Measurements from ENCODE around the gene KY. TPM values are rescaled to one million over a fixed set of nuclear protein-coding genes. Genes with fewer than 3 reads are reported as not detected.

KY gene
- total and polyA plus RNA-seq, 2 of the 13 experiments (the other 11 are each of a cell fraction or from before 2014, with no cell fraction given): not detected

DNA sequence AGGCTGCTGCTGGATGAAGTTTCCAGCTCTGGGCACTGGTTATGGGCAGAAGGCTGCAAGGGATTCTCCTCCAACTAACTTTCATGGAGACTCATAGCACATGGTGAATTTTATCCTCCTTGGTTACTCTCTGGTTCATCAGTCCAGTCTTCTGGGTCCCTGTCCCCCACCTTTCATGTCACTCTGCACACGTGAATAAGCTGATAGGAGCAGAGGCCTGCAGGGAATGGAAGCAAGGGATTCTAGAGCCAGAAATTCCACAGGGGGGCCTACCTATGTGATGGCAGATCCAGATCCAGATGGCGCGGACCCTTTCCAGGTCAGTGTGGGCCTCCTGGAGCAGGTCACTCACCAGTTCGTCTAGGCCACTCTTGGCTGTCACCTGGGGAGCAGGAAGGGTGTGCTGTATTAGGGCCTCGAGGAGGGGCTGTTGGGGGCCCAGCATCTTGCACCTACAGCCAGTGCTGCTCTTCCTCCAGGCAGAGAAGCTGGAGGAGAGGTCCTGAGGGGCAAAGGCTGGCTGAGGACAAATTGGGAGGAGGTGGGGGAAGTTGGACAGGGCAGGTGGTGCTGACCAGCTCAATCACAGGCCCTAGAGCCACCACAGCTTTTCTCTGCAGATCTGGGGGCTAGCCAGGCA lies 30.2 kb downstream of the KY start:
- ATAC-seq: no peak
- Histone ChIP-seq H2AFZ (ENCODE audit: low read length) (no peak overlapping the region), H3K27ac (ENCODE audit: extremely low read length, insufficient read depth, low read length) (no peak overlapping the region), H3K4me1 (ENCODE audit: insufficient read depth, low read length) (0 out of 2 replicates have a peak, but pooled peaks cover 8% of the 10 kb centered on the region), H3K9ac (ENCODE audit: insufficient read depth, low read depth, low read length) (no peak overlapping the region), H3K79me2 (ENCODE audit: insufficient read depth, low read length) (no peaks in the 10 kb centered on the region), H3K27me3 (ENCODE audit: control insufficient read depth in 1 of 2, insufficient read depth in 2 of 2, low read length in 2 of 2) (peaks cover 0 to 3% of the 10 kb centered on the region in 2 experiments; a peak in 1 of 5 replicates), H3K4me3 (replicated peaks in 1 of 3; ENCODE audit: insufficient read depth in 1 of 3, low read depth in 2 of 3, low read length in 3 of 3) (no peak overlapping the region), H3K9me3 (ENCODE audit: low read length) (no peaks in the 10 kb centered on the region), H4K20me1 (ENCODE audit: insufficient read depth, low read length) (no peaks in the 10 kb centered on the region), H3K4me2 (ENCODE audit: low read depth, low read length) (no peak overlapping the region), H3K36me3 (replicated peaks in 1 of 2; ENCODE audit: control insufficient read depth in 1 of 2, insufficient read depth in 2 of 2, low read length in 2 of 2) (no peaks in the 10 kb centered on the region)
- ChIA-PET CTCF (ENCODE audit: low intra/inter-chr PET ratio, low total read pairs) (no interaction called here), POLR2A (no interaction called here)
- in situ Hi-C loops (cut with HindIII; ENCODE audit: extremely low pct_ligation_motif_present, low pct_unique_long_range_greater_than_20kb) (loop anchor here (25.0 kb wide), 2 partner anchors 892 to 1267 kb away; no protein-coding TSS in a partner anchor), intact Hi-C loops (cut with micrococcal nuclease; ENCODE audit: unreplicated experiment) (no loop called here)
- TF ChIP-seq, protein P1, sequence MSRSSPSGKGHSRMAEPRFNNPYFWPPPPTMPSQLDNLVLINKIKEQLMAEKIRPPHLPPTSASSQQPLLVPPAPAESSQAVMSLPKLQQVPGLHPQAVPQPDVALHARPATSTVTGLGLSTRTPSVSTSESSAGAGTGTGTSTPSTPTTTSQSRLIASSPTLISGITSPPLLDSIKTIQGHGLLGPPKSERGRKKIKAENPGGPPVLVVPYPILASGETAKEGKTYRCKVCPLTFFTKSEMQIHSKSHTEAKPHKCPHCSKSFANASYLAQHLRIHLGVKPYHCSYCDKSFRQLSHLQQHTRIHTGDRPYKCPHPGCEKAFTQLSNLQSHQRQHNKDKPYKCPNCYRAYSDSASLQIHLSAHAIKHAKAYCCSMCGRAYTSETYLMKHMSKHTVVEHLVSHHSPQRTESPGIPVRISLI (CRISPR knock-in tag; IDR thresholded peaks at IDR 0.05; ENCODE audit: borderline replicate concordance): no peak
- TF ChIP-seq KDM6A (CRISPR knock-in tag; IDR thresholded peaks at IDR 0.05; ENCODE audit: low read depth) (no peak), ZNF263 (CRISPR knock-in tag; IDR thresholded peaks at IDR 0.05) (no peak), YY1 (IDR thresholded peaks at IDR 0.05; ENCODE audit: insufficient read depth, insufficient replicate concordance, low read depth, low read length) (no peak), NFATC3 (CRISPR knock-in tag; IDR thresholded peaks at IDR 0.05) (no peak), CEBPB (IDR thresholded peaks at IDR 0.05; ENCODE audit: borderline replicate concordance, low read depth, low read length) (no peak), MIER3 (CRISPR knock-in tag; IDR thresholded peaks at IDR 0.05; ENCODE audit: borderline replicate concordance) (no peak), KDM5A (IDR thresholded peaks at IDR 0.05; ENCODE audit: borderline replicate concordance, low read length) (no peak)
- DNase-seq (ENCODE audit: low spot score): no peak
- no TSS peak for BruUV-seq (replicated peaks)
- WGBS (ENCODE audit: low lambda C conversion rate): 0% methylated on average over 2 of the region's 5 CpGs
- no peak for FAIRE-seq
